HAP-1 (cell line): Measurements from ENCODE around the gene ZNF423.

Experiments
- DNase-seq, 2 experiments: peaks; one replicate each; pipeline ENCODE4 v3.0.0-alpha.2; 2016 to 2020; ENCODE audit warnings: low spot score in 2 of 2
- H3K27me3 ChIP-seq: fragments of 250-450 bp; sonication (Bioruptor Pico); 2 replicates; pipeline ENCODE4 v1.5.1; 2020; ENCODE audit warnings: low read depth, mild to moderate bottlenecking, moderate library complexity
- H3K36me3 ChIP-seq: fragments of 250-450 bp; sonication (Bioruptor Pico); replicated peaks from 2 replicates; pipeline ENCODE4 v1.5.1; 2020; ENCODE audit warnings: mild to moderate bottlenecking
- H3K4me1 ChIP-seq: fragments of 250-450 bp; sonication (Bioruptor Pico); 2 replicates; pipeline ENCODE4 v1.5.1; 2020; ENCODE audit warnings: mild to moderate bottlenecking
- H3K4me3 ChIP-seq: fragments of 250-450 bp; sonication (Bioruptor Pico); 2 replicates; pipeline ENCODE4 v1.5.1; 2020; ENCODE audit warnings: mild to moderate bottlenecking, moderate library complexity
- H3K9me3 ChIP-seq: fragments of 250-450 bp; sonication (Bioruptor Pico); 2 replicates; pipeline ENCODE4 v1.5.1; 2020; ENCODE audit warnings: mild to moderate bottlenecking, moderate library complexity
- in situ Hi-C: fragments of 300-500 bp; cut with MboI; formaldehyde crosslinking; loops from 3 replicates; pipeline ENCODE4 v1.14.3; 2020; ENCODE audit warnings: low sequenced_read_pairs, inconsistent platforms, mixed read lengths

The ZNF423 gene

GRCh38 chr16:49860593-49860992 is 4.7 kb upstream of the ZNF423 start:
- H3K27me3 ChIP-seq: peaks cover 11% of the 10 kb centered on the region; the same call in 1 of the 2 replicates
- no peak overlapping the region for H3K4me3 ChIP-seq
- H3K9me3 ChIP-seq: no peaks in the 10 kb centered on the region
- H3K4me1 ChIP-seq: no peaks in the 10 kb centered on the region; the same call in 1 of the 2 replicates
- in situ Hi-C loops: no loop called here
- no peak for DNase-seq
- H3K36me3 ChIP-seq: no peaks in the 10 kb centered on the region

GRCh38 chr16:49859125-49859811 is 3.4 kb upstream of the ZNF423 start:
- Histone ChIP-seq H3K36me3 (no peaks in the 10 kb centered on the region), H3K4me3 (peak overlapping the region; percentile 42), H3K4me1 (no peaks in the 10 kb centered on the region; the same call in none of the 2 replicates), H3K9me3 (no peaks in the 10 kb centered on the region), H3K27me3 (peaks cover 11% of the 10 kb centered on the region; the same call in 1 of the 2 replicates)
- in situ Hi-C loops: no loop called here
- peak in 1 of 2 experiments; percentile 65 for DNase-seq

GRCh38 chr16:49858200-49859124 is 2.5 kb upstream of the ZNF423 start:
- no peaks in the 10 kb centered on the region; the same call in none of the 2 replicates for H3K4me1 ChIP-seq
- in situ Hi-C loops: no loop called here
- DNase-seq: peak in 1 of 2 experiments; percentile 61
- H3K9me3 ChIP-seq: no peaks in the 10 kb centered on the region
- peaks cover 11% of the 10 kb centered on the region; the same call in 1 of the 2 replicates for H3K27me3 ChIP-seq
- no peaks in the 10 kb centered on the region for H3K36me3 ChIP-seq
- peak overlapping the region; percentile 42 for H3K4me3 ChIP-seq

- in situ Hi-C loops: no loop called here
- Histone ChIP-seq H3K27me3 (peaks cover 11% of the 10 kb centered on the region; the same call in 1 of the 2 replicates), H3K9me3 (no peaks in the 10 kb centered on the region), H3K36me3 (no peaks in the 10 kb centered on the region), H3K4me3 (peak overlapping the region; percentile 42), H3K4me1 (no peaks in the 10 kb centered on the region; the same call in none of the 2 replicates)
- DNase-seq: peak; percentile 54 to 77
Observed at GRCh38 chr16:49857423-49858181, 1.7 kb upstream of the ZNF423 start.

- H3K4me3 ChIP-seq: peak overlapping the region; percentile 42
- no peaks in the 10 kb centered on the region; the same call in none of the 2 replicates for H3K4me1 ChIP-seq
- no peaks in the 10 kb centered on the region for H3K36me3 ChIP-seq
- DNase-seq: peak; percentile 59 to 82
- no peaks in the 10 kb centered on the region for H3K9me3 ChIP-seq
- in situ Hi-C loops: no loop called here
- H3K27me3 ChIP-seq: peaks cover 7% of the 10 kb centered on the region; the same call in 1 of the 2 replicates
Observed at GRCh38 chr16:49856672-49857330, 889 bp upstream of the ZNF423 start.

GRCh38 chr16:49855280-49855821 is 561 bp downstream of the ZNF423 start:
- DNase-seq: peak; percentile 79 to 92
- peaks cover 6% of the 10 kb centered on the region; the same call in 1 of the 2 replicates for H3K27me3 ChIP-seq
- no peaks in the 10 kb centered on the region for H3K36me3 ChIP-seq
- H3K4me1 ChIP-seq: no peaks in the 10 kb centered on the region; the same call in none of the 2 replicates
- peak overlapping the region; percentile 42 for H3K4me3 ChIP-seq
- in situ Hi-C loops: no loop called here
- no peaks in the 10 kb centered on the region for H3K9me3 ChIP-seq

- in situ Hi-C loops: no loop called here
Observed at GRCh38 chr16:49854796-49855203, 1.1 kb downstream of the ZNF423 start.

GRCh38 chr16:49854188-49854795 is 1.6 kb downstream of the ZNF423 start:
- peaks cover 6% of the 10 kb centered on the region; the same call in 1 of the 2 replicates for H3K27me3 ChIP-seq
- in situ Hi-C loops: no loop called here
- H3K36me3 ChIP-seq: no peaks in the 10 kb centered on the region
- peaks cover 7% of the 10 kb centered on the region for H3K4me1 ChIP-seq
- DNase-seq: no peak
- H3K9me3 ChIP-seq: no peaks in the 10 kb centered on the region
- peak overlapping the region; percentile 42 for H3K4me3 ChIP-seq

More at GRCh38 chr16:49854796-49855203, 1.1 kb downstream of the ZNF423 start:
- Histone ChIP-seq H3K4me3 (peak overlapping the region; percentile 42), H3K27me3 (peaks cover 6% of the 10 kb centered on the region; the same call in 1 of the 2 replicates), H3K36me3 (no peaks in the 10 kb centered on the region), H3K9me3 (no peaks in the 10 kb centered on the region), H3K4me1 (peaks cover 2% of the 10 kb centered on the region)
- DNase-seq: peak in 1 of 2 experiments; percentile 64

- no peaks in the 10 kb centered on the region for H3K9me3 ChIP-seq
- in situ Hi-C loops: no loop called here
- no peak overlapping the region for H3K4me3 ChIP-seq
- H3K4me1 ChIP-seq: peaks cover 8% of the 10 kb centered on the region
- no peaks in the 10 kb centered on the region for H3K36me3 ChIP-seq
- no peaks in the 10 kb centered on the region for H3K27me3 ChIP-seq
- no peak for DNase-seq
Observed at GRCh38 chr16:49852279-49852678, 3.6 kb downstream of the ZNF423 start.

- H3K4me3 ChIP-seq: no peak overlapping the region
- no peaks in the 10 kb centered on the region for H3K36me3 ChIP-seq
- no peaks in the 10 kb centered on the region for H3K27me3 ChIP-seq
- H3K4me1 ChIP-seq: peaks cover 8% of the 10 kb centered on the region
- DNase-seq: no peak
- in situ Hi-C loops: no loop called here
- no peaks in the 10 kb centered on the region for H3K9me3 ChIP-seq
Observed at GRCh38 chr16:49851468-49851787, 4.5 kb downstream of the ZNF423 start.

GRCh38 chr16:49850558-49851467 is 5.1 kb downstream of the ZNF423 start:
- Histone ChIP-seq H3K36me3 (no peaks in the 10 kb centered on the region), H3K4me1 (peaks cover 8% of the 10 kb centered on the region), H3K4me3 (no peak overlapping the region), H3K27me3 (no peaks in the 10 kb centered on the region), H3K9me3 (no peaks in the 10 kb centered on the region)
- in situ Hi-C loops: no loop called here
- no peak for DNase-seq

- in situ Hi-C loops: no loop called here
- H3K9me3 ChIP-seq: no peaks in the 10 kb centered on the region
- peak; percentile 32 to 49 for DNase-seq
- no peaks in the 10 kb centered on the region for H3K36me3 ChIP-seq
- H3K27me3 ChIP-seq: no peaks in the 10 kb centered on the region
- H3K4me1 ChIP-seq: peaks cover 8% of the 10 kb centered on the region
- no peak overlapping the region for H3K4me3 ChIP-seq
Observed at GRCh38 chr16:49849754-49850108, 6.2 kb downstream of the ZNF423 start.
